NCI-H2081 (cell line): ENCODE measurements around the gene TRABD.

Experiments
- DNase-seq, 2 experiments: peaks; one replicate each; lab custom pipeline; 2025; lab: John Stamatoyannopoulos, UW

Gene TRABD

GRCh38 chr22:50217543-50218152 lies 31.9 kb downstream of the TRABD start:
- DNase-seq: no peak

DNA sequence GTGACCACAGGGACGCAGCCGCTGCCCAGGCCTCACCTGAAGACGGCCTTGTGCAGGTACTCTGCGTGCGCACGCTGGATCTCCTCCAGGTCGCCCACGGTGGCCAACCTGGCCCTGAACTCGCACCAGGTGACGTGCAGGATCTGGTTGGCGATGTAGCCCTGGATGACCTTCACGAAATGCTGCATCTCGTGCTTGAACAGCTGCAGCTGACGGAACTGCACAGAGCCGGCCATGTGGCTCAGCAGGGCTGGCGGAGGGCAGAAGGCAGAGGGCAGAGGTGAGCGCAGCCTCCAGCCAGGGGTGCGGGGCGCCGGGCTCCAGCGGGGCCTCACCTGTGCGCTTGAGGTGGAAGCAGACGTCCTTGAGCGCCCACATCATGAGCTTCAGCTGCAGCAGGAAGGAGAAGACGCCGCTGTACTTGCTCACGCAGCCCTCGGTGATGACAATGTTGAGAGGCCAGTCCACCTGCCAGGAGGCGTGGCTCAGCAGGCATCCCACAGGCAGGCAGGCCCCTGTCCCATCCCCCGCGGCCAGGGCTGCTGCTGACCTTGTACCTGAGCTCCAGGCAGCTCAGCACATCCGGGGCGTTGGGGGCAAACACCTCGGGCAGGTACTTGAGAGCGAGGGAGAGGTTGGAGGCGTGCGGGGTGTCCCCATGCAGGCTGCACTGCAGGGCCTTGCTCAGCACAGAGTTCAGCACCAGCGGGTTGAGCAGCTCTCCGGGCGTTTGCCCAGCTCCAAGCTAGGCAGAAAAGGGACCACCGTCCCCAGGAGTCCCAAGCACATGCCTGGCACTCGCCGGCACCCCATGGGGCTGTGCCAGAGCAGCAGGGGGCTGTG lies 32.7 kb downstream of the TRABD start:
- no peak for DNase-seq

- peak; percentile 13 to 58 for DNase-seq
Measured at GRCh38 chr22:50218996-50219727, 33.4 kb downstream of the TRABD start.

DNA sequence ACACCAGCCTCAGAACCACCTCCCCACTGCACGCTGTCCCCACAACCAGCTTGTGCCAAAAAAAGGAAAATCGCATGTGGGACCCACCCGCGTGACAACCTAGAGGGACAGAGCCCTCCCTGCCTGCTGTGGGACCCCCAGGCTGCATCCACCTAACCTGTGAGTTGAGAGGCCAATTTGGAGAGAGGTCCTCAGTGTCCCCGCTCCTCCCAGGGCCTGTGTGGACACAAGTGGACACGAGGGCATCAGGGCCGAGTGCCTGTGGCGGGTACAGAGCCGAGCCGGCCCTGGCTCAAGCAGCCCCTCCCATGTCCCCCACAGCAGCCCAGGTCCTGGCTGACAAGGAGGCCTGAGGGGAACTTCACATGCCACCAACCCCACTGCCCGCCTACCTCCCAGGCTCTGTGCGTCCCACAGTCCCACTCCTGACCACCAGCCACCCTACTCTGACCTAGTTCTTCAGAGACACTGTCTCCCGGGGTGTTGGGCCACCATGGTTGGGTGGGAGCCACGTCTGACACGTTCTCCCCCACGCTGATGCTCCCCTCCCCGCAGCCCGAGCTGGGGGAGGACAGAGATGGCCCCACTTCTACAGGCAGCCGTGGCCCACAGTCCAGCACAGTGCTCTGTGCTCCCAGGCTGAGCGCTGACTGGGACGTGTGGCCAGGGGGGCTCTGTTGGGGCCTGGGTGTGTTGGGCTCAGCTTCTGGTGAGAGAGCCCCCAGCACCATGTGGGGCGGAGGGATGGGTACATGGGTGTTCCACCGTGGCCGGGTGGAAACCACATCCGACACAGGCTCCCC lies 34.3 kb downstream of the TRABD start:
- no peak for DNase-seq

DNA sequence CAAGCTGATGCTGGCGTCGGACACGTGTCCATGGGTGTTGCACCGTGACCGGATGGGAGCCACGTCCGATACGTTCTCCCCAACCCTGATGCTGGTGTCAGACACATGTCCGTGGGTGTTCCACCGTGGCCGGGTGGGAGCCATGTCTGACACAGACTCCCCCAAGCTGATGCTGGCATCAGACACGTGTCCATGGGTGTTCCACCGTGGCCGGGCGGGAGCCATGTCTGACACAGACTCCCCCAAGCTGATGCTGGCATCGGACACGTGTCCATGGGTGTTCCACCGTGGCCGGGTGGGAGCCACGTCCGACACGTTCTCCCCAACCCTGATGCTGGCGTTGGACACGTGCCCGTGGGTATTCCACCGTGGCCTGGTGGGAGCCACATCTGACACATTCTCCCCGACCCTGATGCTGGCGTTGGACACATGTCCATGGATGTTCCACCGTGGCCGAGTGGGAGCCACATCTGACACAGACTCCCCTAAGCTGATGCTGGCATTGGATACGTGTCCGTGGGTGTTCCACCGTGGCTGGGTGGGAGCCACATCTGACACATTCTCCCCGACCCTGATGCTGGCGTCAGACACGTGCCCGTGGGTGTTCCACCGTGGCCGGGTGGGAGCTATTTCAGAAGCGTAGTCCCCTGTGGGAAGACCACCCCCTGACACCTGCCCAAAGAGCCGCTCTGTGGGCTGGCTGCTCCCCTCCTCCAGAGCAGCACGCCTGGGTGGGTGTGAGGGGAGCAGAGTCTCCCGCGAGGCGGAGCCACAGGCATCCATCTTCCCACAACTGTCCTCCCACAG lies 35.1 kb downstream of the TRABD start:
- DNase-seq: no peak

DNA sequence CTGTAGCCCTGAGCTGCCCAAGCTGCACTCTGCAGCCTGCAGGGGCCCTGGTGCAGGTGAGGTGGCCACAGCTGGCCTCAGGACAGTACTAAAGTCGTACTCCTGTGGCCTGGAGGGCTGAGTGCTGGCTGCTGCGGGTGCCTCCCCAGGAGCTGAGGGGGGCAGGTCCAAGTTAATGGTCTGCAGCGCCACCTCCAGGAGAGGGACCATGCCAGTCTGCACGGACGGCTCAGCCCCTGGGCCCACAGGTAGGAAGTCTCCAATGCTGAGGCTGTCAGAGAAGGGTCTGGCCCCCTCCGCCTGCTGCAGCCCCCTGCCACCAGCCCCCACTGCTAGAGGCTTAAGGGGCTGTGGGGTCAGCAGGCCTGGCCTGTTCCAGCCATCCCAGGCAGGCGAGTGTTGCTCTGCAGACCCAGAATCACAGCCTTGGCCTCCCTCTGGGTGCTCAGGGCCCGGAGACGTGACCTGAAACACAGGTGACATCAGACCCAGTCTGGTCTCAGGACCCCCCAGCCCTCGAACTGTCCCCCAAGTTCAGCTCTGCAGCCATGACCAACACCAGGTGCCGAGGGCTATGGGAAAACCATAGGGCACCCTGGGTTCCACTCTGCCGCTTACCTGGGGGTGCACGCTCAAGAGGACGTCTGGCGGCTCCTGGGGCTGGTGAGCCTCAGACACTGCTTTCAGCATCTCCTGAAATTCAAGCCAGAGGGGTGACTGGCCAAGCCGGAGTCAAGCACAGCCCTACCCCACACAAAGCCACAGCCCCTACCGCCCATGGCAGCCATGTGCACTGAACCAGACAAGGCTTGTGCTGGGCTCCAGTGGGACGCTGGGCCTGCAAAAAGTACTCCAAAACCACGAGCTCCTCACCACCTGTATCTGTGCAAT lies 35.9 kb downstream of the TRABD start:
- DNase-seq: no peak

DNA sequence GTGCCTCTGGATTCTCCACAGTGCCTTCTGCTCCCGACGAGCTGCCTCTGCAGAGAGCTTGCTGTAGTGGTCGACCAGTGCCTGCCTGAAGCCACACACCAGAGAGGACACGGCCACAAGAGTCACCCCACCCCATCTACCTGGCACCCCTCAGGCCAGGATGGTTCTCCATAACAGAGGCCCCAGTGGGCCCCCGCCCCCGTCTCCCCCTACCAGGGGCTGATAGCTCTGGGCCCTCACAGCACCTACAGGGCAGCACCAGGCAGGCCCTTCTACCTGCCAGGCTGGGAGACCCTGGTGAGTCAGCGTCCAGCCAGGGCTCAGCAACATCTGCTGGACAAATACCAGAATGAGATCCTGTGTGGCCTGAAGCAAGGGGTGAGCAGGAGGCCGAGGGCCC lies 36.8 kb downstream of the TRABD start:
- no peak for DNase-seq

DNA sequence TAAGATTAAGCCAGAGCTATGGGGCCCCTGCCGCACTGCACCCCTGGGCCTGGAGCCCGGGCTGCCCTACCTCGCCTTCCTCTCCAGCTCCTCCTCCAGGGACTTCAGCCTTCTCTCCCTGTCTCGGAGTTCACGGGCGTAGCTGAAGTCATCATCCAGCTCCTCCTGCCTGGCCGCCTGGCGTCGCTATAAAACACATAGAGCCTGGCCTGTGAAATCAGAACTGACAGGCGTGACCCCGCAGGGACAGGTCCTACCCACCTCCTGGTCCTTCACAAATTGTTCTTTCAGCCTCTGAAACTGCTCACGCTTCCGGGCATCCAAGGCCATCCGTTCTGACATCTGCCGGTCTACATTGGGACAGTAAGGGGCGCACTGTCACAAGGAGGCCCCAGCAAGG lies 38.4 kb downstream of the TRABD start:
- no peak for DNase-seq

DNA sequence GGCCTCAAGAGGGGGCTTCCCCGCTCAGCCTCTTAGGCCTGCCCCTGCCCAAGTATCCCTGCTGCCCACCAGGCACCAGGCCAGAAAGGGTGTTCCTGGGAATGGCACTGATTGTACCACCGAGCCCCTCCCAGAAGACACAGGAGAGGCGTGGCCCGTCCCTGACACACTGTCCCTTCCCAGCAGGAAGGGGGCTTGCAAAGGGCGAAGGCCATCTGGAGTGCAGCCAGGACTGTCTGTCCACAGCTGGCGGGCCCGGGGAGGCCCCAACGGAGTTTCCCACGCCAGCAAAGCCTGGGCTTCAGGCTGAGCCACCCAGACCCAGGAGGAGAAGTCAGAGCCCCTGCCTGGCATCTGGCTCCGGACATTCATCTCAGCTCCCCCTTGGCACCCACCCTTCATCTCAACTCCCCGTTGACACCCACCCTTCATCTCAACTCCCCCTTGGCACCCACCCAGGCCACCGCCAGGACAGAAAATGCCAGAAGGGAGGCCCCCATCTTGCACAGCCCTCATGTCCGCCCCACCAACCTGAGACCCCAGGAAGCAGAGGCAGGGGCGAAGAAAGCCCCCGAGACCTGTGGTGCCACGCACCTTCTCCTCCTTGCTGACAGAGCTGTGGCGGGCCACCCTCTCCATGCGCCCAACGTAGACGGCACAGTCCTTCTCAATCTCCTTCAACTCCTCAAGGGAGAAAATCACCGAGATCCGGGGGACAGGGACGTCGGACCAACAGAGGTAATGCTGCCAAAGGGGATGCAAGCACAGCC lies 39.7 kb downstream of the TRABD start:
- DNase-seq: no peak

- DNase-seq: no peak
Measured at GRCh38 chr22:50226063-50226874, 40.6 kb downstream of the TRABD start.

DNA sequence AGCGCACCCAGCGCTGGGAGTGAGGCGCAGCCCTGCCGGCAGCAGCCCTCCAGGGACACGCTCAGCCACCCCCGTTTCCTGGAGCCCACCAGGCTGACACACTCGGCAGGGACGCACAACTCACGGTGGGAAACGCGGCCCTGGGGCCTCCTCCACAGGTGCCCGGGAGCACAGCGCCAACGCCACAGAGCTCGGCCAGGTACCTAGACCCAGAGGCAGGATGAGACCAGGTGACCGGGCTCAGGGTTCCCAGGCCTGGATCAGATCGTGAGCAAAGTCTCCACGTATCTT lies 41.1 kb downstream of the TRABD start:
- no peak for DNase-seq

DNA sequence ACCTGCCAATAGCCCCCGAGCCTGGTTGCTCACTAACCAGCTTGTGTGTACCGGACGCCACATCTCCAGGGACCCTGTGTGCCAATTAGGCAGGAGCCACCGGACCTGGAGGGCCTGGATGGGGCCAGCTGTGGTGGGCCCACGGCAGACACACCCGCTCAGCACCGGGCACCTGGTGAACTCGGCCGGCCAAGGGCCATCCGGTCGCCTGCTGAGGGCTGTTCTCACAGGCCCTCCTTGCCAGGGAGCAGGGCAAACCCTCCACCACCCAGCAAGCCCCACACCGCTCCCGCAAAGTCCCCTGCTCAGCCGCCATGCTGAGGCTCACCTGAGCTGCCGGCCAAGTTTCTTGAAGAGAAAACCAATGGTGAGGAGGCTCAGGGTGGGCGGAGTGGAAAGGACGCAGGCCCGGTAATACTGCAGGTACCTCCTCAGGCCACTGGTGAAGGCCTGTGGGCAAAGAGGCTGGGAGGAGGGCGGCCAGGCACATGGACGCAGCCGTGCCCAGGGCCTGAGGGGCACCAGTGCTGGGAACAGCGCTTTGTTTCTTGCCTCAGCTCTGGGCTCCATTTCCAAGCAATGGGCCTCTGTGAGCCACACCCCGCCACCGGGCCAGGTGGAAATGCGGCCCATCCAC lies 42.0 kb downstream of the TRABD start:
- no peak for DNase-seq

DNA sequence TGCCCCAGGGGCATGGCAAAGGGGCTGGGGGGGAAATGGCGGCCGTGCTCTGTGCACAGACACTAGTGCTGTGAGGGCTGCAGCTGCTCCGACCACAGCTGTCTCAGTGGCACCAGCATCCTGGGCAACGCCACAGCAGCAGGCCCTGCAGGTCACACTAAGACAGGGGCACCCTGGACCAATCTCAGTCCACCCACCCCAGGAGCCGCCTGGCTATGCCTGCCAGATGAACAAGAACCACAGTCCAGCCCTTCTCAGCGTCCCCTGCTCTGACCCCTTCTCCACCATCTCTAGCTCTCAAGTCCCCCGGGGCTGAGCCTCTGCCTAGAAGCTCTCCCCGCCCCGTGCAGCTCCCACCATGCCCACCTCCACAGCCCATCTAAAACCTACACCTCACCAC lies 42.7 kb downstream of the TRABD start:
- DNase-seq: no peak

- no peak for DNase-seq
Measured at GRCh38 chr22:50229370-50229769, 43.7 kb downstream of the TRABD start.

DNA sequence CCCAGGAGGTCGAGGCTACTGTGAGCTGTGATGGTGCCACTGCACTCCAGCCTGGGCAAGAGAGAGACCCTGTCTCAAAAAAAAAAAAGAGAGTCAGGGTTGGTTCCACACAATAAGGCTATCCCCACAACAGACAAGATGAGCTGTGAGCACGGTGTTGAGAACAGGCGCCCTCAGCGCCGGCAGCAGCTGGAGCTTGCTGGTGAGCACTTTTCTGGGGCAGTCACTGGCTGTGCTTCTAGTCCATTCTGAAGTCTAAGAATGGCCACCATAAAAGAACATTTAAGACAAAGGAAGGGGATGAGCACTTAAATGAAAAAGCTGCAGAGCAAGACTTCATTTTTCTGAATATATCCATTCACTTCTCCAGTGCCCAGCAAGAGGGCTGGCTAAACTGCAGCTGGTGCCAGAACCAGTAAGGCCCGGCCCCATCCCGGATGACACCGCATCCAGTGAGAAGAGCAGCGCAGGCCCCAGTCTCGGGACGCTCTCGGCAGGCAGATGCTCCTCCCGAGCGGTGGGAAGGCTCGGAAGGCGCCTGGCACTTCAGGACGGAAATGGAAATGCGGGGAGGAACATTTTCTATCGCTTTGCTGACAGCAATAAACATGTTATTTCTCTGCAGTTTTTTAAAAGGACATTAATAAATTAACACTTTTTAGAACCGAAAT lies 46.9 kb downstream of the TRABD start:
- no peak for DNase-seq

DNA sequence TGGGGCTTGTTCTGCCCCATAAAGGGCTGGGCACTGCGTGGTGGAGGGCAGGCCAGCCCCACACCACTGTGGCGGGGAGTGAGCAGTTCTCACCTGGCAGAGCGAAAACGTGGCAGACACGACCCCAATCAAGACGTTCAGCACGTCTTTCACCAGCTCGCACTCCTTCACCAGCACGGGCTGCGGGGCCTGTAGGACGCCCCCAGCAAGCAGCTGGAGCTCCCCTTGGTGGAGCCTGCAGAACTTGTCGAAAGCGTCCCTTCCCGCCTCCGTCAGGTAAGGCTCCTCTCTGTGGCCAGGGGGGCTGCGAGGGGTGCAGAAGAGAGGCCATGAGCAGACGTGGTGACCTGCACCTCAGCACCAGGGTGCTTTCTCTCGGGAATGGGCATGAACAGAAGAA lies 47.5 kb downstream of the TRABD start:
- no peak for DNase-seq

- DNase-seq: peak; percentile 8 to 44
Measured at GRCh38 chr22:50236731-50237409, 51.2 kb downstream of the TRABD start.
